ENCODE measurements around the gene CLEC18A.
"Not testable (repeated sequence)": the region's sequence is repeated elsewhere in the genome, so short reads cannot be mapped to it uniquely, and the experiment has no call there.

CLEC18A gene
- total RNA-seq, result 0.44 to 2.4 (median 0.60) reads per million in 4 experiments

- DNase-seq, result not testable (repeated sequence)
These were observed at the start of gene CLEC18A for GRCh38 chr16:69951017-69951671. Gene CLEC18A, plus strand, starts transcription at chr16:69951334. Its CDS starts 33 bp downstream, at chr16:69951367.

GRCh38 chr16:69903865-69904415 is 47.2 kb upstream of the CLEC18A start:
- DNase-seq, result no peak

- DNase-seq, result no peak
These were observed 46.5 kb upstream of the CLEC18A start for GRCh38 chr16:69904495-69905170.

GRCh38 chr16:69905171-69905555 is 46.0 kb upstream of the CLEC18A start:
- no peak for DNase-seq

GRCh38 chr16:69906838-69907401 is 44.2 kb upstream of the CLEC18A start:
- no peak for DNase-seq

- no peak for DNase-seq
These were observed 42.1 kb upstream of the CLEC18A start for GRCh38 chr16:69909043-69909442.

- DNase-seq, result no peak
These were observed 41.4 kb upstream of the CLEC18A start for GRCh38 chr16:69909760-69910159.

GRCh38 chr16:69910964-69911363 is 40.2 kb upstream of the CLEC18A start:
- no peak for DNase-seq

- no peak for DNase-seq
These were observed 34.7 kb upstream of the CLEC18A start for GRCh38 chr16:69916462-69916861.

GRCh38 chr16:69917311-69917710 is 33.8 kb upstream of the CLEC18A start:
- no peak for DNase-seq

- DNase-seq, result no peak
These were observed 33.4 kb upstream of the CLEC18A start for GRCh38 chr16:69917739-69918138.

- DNase-seq, result no peak
These were observed 32.9 kb upstream of the CLEC18A start for GRCh38 chr16:69918241-69918640.

GRCh38 chr16:69921127-69921526 is 30.0 kb upstream of the CLEC18A start:
- no peak for DNase-seq

GRCh38 chr16:69922200-69922599 is 28.9 kb upstream of the CLEC18A start:
- no peak for DNase-seq

GRCh38 chr16:69924041-69924775 is 26.9 kb upstream of the CLEC18A start:
- DNase-seq, result no peak

GRCh38 chr16:69924777-69925191 is 26.4 kb upstream of the CLEC18A start:
- DNase-seq, result no peak

- no peak for DNase-seq
These were observed 25.8 kb upstream of the CLEC18A start for GRCh38 chr16:69925311-69925710.

GRCh38 chr16:69926241-69926640 is 24.9 kb upstream of the CLEC18A start:
- no peak for DNase-seq

GRCh38 chr16:69927056-69927757 is 23.9 kb upstream of the CLEC18A start:
- DNase-seq, result no peak

- no peak for DNase-seq
These were observed 22.2 kb upstream of the CLEC18A start for GRCh38 chr16:69928856-69929400.

- no peak for DNase-seq
These were observed 21.7 kb upstream of the CLEC18A start for GRCh38 chr16:69929480-69929879.

- peak; percentile 6 for DNase-seq
These were observed 20.9 kb upstream of the CLEC18A start for GRCh38 chr16:69930117-69930776.

Data from effector CD8-positive, alpha-beta T cell (primary cell).